ENCODE data around the gene MORN4.

DNA sequence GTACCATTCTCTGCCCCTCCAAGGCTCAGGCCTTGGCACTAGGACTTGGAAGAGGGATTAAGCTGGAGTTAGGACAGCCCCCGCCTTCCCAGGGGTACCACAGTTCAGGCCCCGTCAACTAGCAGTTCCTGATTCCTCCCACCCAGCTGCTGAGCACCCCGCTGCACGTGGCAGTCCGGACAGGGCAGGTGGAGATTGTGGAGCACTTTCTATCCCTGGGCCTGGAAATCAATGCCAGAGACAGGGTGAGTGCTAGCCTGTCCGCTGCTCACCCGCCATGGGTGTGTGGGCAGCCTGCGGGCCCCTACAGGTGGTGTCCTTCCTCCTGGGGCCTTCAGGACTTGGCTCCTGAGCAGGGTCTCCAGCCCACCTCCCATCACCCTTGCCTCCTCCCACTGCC, 51.1 kb downstream of the MORN4 start:
- TF ChIP-seq, protein P1, sequence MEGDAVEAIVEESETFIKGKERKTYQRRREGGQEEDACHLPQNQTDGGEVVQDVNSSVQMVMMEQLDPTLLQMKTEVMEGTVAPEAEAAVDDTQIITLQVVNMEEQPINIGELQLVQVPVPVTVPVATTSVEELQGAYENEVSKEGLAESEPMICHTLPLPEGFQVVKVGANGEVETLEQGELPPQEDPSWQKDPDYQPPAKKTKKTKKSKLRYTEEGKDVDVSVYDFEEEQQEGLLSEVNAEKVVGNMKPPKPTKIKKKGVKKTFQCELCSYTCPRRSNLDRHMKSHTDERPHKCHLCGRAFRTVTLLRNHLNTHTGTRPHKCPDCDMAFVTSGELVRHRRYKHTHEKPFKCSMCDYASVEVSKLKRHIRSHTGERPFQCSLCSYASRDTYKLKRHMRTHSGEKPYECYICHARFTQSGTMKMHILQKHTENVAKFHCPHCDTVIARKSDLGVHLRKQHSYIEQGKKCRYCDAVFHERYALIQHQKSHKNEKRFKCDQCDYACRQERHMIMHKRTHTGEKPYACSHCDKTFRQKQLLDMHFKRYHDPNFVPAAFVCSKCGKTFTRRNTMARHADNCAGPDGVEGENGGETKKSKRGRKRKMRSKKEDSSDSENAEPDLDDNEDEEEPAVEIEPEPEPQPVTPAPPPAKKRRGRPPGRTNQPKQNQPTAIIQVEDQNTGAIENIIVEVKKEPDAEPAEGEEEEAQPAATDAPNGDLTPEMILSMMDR (IDR thresholded peaks at IDR 0.05): no peak
- no peak for TF ChIP-seq POLR2A (IDR thresholded peaks at IDR 0.05)
